SKM-1 treated with dmso at 0.1 percent for 144 hours (cell line): ENCODE results near the gene CEP250.

Experiments
- DNase-seq: peaks from one replicate; lab custom pipeline; 2025; ENCODE audit not compliant: unreplicated experiment; lab: John Stamatoyannopoulos, UW

Gene CEP250

GRCh38 chr20:35490736-35491181 is 35.4 kb downstream of the CEP250 start:
- peak; percentile 90 for DNase-seq

- DNase-seq: no peak
Measured at GRCh38 chr20:35491823-35492222, 36.4 kb downstream of the CEP250 start.

- no peak for DNase-seq
Measured at GRCh38 chr20:35492352-35492751, 37.0 kb downstream of the CEP250 start.

- DNase-seq: no peak
Measured at GRCh38 chr20:35496481-35496880, 41.1 kb downstream of the CEP250 start.

- DNase-seq: no peak
Measured at GRCh38 chr20:35497320-35497719, 41.9 kb downstream of the CEP250 start.

GRCh38 chr20:35497780-35498189 is 42.4 kb downstream of the CEP250 start:
- no peak for DNase-seq

GRCh38 chr20:35499271-35499670 is 43.9 kb downstream of the CEP250 start:
- no peak for DNase-seq

- peak; percentile 74 for DNase-seq
Measured at GRCh38 chr20:35502352-35502751, 47.0 kb downstream of the CEP250 start.

- no peak for DNase-seq
Measured at GRCh38 chr20:35503281-35503680, 47.9 kb downstream of the CEP250 start.

GRCh38 chr20:35503841-35504561 is 48.6 kb downstream of the CEP250 start:
- no peak for DNase-seq

- no peak for DNase-seq
Measured at GRCh38 chr20:35504751-35505150, 49.4 kb downstream of the CEP250 start.

GRCh38 chr20:35506179-35506578 is 50.8 kb downstream of the CEP250 start:
- no peak for DNase-seq

- no peak for DNase-seq
Measured at GRCh38 chr20:35506872-35507638, 51.7 kb downstream of the CEP250 start.

GRCh38 chr20:35508493-35509218 is 53.3 kb downstream of the CEP250 start:
- DNase-seq: no peak

- no peak for DNase-seq
Measured at GRCh38 chr20:35510951-35511735, 55.7 kb downstream of the CEP250 start.

- DNase-seq: no peak
Measured at GRCh38 chr20:35511814-35512420, 56.5 kb downstream of the CEP250 start.

GRCh38 chr20:35514371-35514932 is 59.1 kb downstream of the CEP250 start:
- no peak for DNase-seq

GRCh38 chr20:35515341-35515740 is 59.9 kb downstream of the CEP250 start:
- DNase-seq: no peak

GRCh38 chr20:35515949-35516645 is 60.7 kb downstream of the CEP250 start:
- DNase-seq: no peak

GRCh38 chr20:35517125-35517524 is 61.7 kb downstream of the CEP250 start:
- no peak for DNase-seq
